ENCODE data around the gene MRPS15. TPM values are rescaled to one million over a fixed set of nuclear protein-coding genes. Genes with fewer than 3 reads are reported as not detected.
A peak's percentile ranks its signal among the peaks of the same experiment; 100 is the strongest.

MRPS15 gene
- total and polyA plus RNA-seq, 2 donors from 2014 or later, result 48.1 to 160 TPM

DNA sequence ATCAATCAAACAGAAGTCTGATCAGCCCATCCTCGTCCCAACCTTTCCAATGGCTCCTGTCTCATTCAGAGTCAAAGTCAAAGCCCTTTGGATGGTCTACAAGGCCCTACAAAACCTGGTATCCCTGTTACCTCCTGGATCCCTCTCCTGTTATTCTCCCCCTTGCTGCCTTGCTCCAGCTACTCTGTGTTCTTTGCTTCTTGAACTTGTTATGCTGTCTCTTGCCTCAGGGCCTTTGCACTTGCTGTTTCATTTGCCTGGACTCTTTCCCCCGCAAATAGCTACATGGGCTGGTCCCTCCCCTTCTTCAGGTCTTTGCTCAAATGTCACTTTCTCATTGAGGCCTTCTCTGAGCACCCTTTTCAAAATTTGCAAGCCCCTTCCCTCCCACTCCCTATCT is 19.9 kb upstream of the MRPS15 start:
- TF ChIP-seq, protein P1, sequence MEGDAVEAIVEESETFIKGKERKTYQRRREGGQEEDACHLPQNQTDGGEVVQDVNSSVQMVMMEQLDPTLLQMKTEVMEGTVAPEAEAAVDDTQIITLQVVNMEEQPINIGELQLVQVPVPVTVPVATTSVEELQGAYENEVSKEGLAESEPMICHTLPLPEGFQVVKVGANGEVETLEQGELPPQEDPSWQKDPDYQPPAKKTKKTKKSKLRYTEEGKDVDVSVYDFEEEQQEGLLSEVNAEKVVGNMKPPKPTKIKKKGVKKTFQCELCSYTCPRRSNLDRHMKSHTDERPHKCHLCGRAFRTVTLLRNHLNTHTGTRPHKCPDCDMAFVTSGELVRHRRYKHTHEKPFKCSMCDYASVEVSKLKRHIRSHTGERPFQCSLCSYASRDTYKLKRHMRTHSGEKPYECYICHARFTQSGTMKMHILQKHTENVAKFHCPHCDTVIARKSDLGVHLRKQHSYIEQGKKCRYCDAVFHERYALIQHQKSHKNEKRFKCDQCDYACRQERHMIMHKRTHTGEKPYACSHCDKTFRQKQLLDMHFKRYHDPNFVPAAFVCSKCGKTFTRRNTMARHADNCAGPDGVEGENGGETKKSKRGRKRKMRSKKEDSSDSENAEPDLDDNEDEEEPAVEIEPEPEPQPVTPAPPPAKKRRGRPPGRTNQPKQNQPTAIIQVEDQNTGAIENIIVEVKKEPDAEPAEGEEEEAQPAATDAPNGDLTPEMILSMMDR (IDR thresholded peaks at IDR 0.05; ENCODE audit: borderline replicate concordance, extremely low read depth, insufficient read depth), result no peak
- DNase-seq (no peak), FAIRE-seq (no peak)
- intact Hi-C loops (cut with DNase I), result no loop called here
- H3K9me3 ChIP-seq (ENCODE audit: control insufficient read depth in 2 of 3, insufficient read depth in 1 of 3, low read length in 3 of 3), result no peaks in the 10 kb centered on the region
- no peak overlapping the region for H3K9ac ChIP-seq (ENCODE audit: low read length in 3 of 3)
- no peaks in the 10 kb centered on the region for H3K27me3 ChIP-seq (ENCODE audit: control insufficient read depth, insufficient read depth, low read length)
- peaks cover 0 to 2% (median 0%) of the 10 kb centered on the region in 3 donors for H3K4me1 ChIP-seq (ENCODE audit: control insufficient read depth in 2 of 3, insufficient read depth in 2 of 3, low read depth in 1 of 3, low read length in 3 of 3)
- H3K4me3 ChIP-seq (ENCODE audit: low read length in 3 of 3), result no peak overlapping the region
- H3K27ac ChIP-seq (ENCODE audit: low read depth in 2 of 2, low read length in 2 of 2), result no peak overlapping the region
- H3K36me3 ChIP-seq (ENCODE audit: control insufficient read depth in 2 of 3, insufficient read depth in 3 of 3, low read length in 3 of 3), result no peaks in the 10 kb centered on the region

DNA sequence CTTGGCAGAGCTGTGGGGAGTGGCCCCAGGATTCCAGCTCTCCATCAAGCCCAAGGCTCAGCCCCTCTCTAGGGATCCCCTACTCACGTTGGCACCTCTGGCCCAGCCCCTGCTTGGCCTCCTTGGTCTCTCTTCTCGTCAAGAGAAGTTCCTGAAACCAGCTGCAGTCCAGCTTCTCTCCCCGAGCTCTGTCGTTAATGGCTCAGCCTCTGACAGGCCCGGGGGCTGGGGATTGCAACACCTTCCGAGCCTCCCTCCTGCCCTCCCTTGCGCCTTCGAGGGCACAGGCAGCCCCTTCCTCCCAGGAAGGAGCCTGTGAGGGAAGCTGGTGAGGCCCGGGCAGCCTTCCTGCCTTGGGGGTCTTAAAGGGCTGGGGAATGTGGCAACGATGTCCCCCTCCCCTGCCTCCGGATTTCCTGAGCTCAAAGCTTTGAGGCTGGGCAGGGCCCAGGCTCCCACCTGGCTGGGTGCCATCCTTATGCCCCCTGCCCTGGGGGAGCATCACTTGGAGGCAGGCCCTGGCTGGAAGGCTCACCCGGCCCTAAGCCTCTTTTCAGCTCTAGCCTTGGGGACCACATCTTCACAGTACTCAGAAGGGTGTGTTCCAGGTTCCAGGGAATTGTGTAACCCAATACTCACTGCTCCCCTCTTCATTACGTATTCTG is 18.7 kb upstream of the MRPS15 start, which contains the start of gene CSF3R:
TSS of gene CSF3R (minus strand) at position 190 of the 665 bp plus-strand sequence. CDS start 3,417 bp downstream, outside the sequence.
- Histone ChIP-seq H3K9ac (ENCODE audit: low read length in 3 of 3) (no peak within 1 kb of the TSS), H3K9me3 (ENCODE audit: control insufficient read depth in 2 of 3, insufficient read depth in 1 of 3, low read length in 3 of 3) (no peaks in the 10 kb centered on the region), H3K27me3 (ENCODE audit: control insufficient read depth, insufficient read depth, low read length) (no peaks in the 10 kb centered on the region), H3K27ac (ENCODE audit: low read depth in 2 of 2, low read length in 2 of 2) (no peak within 1 kb of the TSS), H3K4me1 (ENCODE audit: control insufficient read depth in 2 of 3, insufficient read depth in 2 of 3, low read depth in 1 of 3, low read length in 3 of 3) (peaks cover 0 to 2% (median 0%) of the 10 kb centered on the region in 3 donors), H3K36me3 (ENCODE audit: control insufficient read depth in 2 of 3, insufficient read depth in 3 of 3, low read length in 3 of 3) (no peaks in the 10 kb centered on the region), H3K4me3 (ENCODE audit: low read length in 3 of 3) (no peak within 1 kb of the TSS)
- DNase-seq (peak in 1 of 5 donors; percentile 24), FAIRE-seq (no peak)
- intact Hi-C loops (cut with DNase I), result no loop called here
- TF ChIP-seq, protein P1 (IDR thresholded peaks at IDR 0.05; ENCODE audit: borderline replicate concordance, extremely low read depth, insufficient read depth), result no peak

DNA sequence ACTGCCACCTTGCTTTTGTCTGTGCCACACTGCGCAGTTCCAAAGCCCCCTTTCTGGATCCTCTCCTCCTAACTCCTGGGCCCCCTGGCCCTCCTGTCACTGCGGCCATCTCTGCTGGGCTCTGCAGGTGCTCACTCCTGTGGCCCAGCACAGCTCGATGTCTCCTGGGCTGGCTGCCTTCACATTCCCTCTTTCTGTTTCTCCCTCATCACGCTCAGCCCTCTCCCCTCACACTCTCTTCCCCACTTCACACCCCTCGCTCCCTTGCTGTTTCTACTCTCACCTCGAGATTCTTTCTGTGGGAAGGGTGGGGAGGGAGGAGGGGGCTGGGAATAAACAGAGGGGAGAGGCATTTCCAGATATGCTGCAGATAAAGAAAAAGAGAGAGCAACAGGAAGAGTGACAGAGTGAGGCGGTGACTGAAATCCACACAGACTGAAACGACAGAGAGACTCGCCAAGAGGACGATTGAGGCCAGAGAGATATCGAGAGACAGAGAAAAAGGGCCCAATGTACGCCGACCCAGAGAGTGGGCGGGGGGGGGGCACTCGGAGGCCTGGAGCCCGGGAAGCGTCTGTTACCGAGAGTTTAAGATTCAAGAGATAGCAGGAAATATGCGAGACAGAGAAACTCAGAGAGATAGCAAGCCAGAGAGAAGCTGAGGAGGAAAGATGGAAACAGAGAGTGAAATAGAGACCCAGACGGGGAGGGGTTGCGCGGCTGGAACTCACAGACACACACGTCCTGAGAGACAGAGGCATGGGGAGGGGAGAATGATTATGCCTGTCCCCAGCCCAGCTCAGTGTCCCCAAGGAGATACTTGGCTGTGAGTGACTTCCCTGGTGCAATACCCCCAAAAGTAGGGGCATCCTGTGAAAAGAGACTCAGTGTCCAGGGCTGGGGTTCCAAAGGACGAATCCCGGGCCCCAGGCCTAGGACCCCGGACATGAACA is 17.9 kb upstream of the MRPS15 start:
- Histone ChIP-seq H3K27ac (ENCODE audit: low read depth in 2 of 2, low read length in 2 of 2) (no peak overlapping the region), H3K9ac (ENCODE audit: low read length in 3 of 3) (no peak overlapping the region), H3K4me3 (ENCODE audit: low read length in 3 of 3) (no peak overlapping the region), H3K9me3 (ENCODE audit: control insufficient read depth in 2 of 3, insufficient read depth in 1 of 3, low read length in 3 of 3) (no peaks in the 10 kb centered on the region), H3K36me3 (ENCODE audit: control insufficient read depth in 2 of 3, insufficient read depth in 3 of 3, low read length in 3 of 3) (no peaks in the 10 kb centered on the region), H3K27me3 (ENCODE audit: control insufficient read depth, insufficient read depth, low read length) (no peaks in the 10 kb centered on the region), H3K4me1 (ENCODE audit: control insufficient read depth in 2 of 3, insufficient read depth in 2 of 3, low read depth in 1 of 3, low read length in 3 of 3) (peaks cover 0 to 2% (median 0%) of the 10 kb centered on the region in 3 donors)
- DNase-seq (peak in 1 of 5 donors; percentile 20), FAIRE-seq (no peak)
- intact Hi-C loops (cut with DNase I), result no loop called here
- TF ChIP-seq, protein P1 (IDR thresholded peaks at IDR 0.05; ENCODE audit: borderline replicate concordance, extremely low read depth, insufficient read depth), result no peak

All from kidney (tissue), 14 donors.